K562 (cell line): ENCODE data around the gene BRMS1. TPM values are rescaled to one million over a fixed set of nuclear protein-coding genes. Genes with fewer than 3 reads are reported as not detected.
A peak's percentile ranks its signal among the peaks of the same experiment; 100 is the strongest.

Experiments used
- ATF1 ChIP-seq, 2 experiments: fragments of 450-650 bp in 1 of 2; IDR thresholded peaks; 2 replicates each; pipeline ENCODE4 v1.6.1; 2016; ENCODE audit warnings: missing compliant biosample characterization in 1 of 2, missing genetic modification characterization in 1 of 2
- ETS1 ChIP-seq: conservative IDR thresholded peaks from 2 replicates; pipeline ENCODE4 v1.6.1; 2011; ENCODE audit warnings: low read depth, mild to moderate bottlenecking, low read length; ENCODE audit not compliant: control insufficient read depth
- FOXK2 ChIP-seq, 2 experiments: fragments of 450-650 bp; IDR thresholded peaks in 1 of 2; conservative IDR thresholded peaks in 1 of 2; 2 replicates each; pipeline ENCODE4 v1.6.1; 2016; ENCODE audit warnings: low read depth in 2 of 2, mild to moderate bottlenecking in 1 of 2
- KAT8 ChIP-seq: fragments of 450-650 bp; IDR thresholded peaks from 2 replicates; pipeline ENCODE4 v1.6.1; 2016; ENCODE audit warnings: low read depth, mild to moderate bottlenecking
- KDM2B ChIP-seq: fragments of 250-450 bp; sonication (Bioruptor Pico); IDR thresholded peaks from 2 replicates; pipeline ENCODE4 v1.8.0; 2021; ENCODE audit warnings: mild to moderate bottlenecking, moderate library complexity
- PHB ChIP-seq: fragments of 250-450 bp; sonication (Bioruptor Pico); IDR thresholded peaks from 2 replicates; pipeline ENCODE4 v1.5.0; 2021
- PHF21A ChIP-seq: fragments of 450-650 bp; IDR thresholded peaks from 2 replicates; pipeline ENCODE4 v1.6.1; 2017; ENCODE audit warnings: low read depth, borderline replicate concordance
- PML ChIP-seq: IDR thresholded peaks from 2 replicates; pipeline ENCODE4 v1.6.1; 2012; ENCODE audit warnings: low read length, inconsistent platforms
- REST ChIP-seq, 2 experiments: fragments of 450-650 bp; formaldehyde crosslinking in 1 of 2; IDR thresholded peaks; 2 replicates each; pipeline versions ENCODE4 v1.4.0 to v1.6.1; 2014 to 2020; ENCODE audit warnings: mild to moderate bottlenecking in 2 of 2, borderline replicate concordance in 1 of 2, low read depth in 1 of 2
- SMAD4 ChIP-seq: fragments of 250-450 bp; sonication (Bioruptor Pico); conservative IDR thresholded peaks from 2 replicates; pipeline ENCODE4 v1.8.0; 2021; ENCODE audit warnings: inconsistent platforms, mild to moderate bottlenecking, moderate library complexity
- SRF ChIP-seq, 2 experiments: fragments of 250-450, 450-650 bp in 1 of 2; sonication (Bioruptor Pico) in 1 of 2; sonication (generic) in 1 of 2; formaldehyde crosslinking; IDR thresholded peaks; 2 replicates each; pipeline versions ENCODE4 v1.5.0 to v1.5.1; 2020 to 2022; ENCODE audit warnings: mild to moderate bottlenecking in 1 of 2, missing genetic modification reagents in 1 of 2
- TARDBP ChIP-seq: fragments of 450-650 bp; IDR thresholded peaks from 2 replicates; pipeline ENCODE4 v1.6.1; 2016
- TBP ChIP-seq: optimal IDR thresholded peaks from 2 replicates; pipeline ENCODE3; 2011; ENCODE audit warnings: low read depth, low read length, improper control_type of control experiment
- ZNF717 ChIP-seq: fragments of 250-450 bp; sonication (Bioruptor Pico); IDR thresholded peaks from 2 replicates; pipeline ENCODE4 v1.5.0; 2021
- polyA plus RNA-seq, 8 experiments: library from polyadenylated mRNA; depleted of rRNA in 4 of 8; stranded (reverse) in 5 of 8; unstranded in 3 of 8; fragments of >200 nt; fragmentation: Nextera tagmentation in 2 of 8; fragmentation: Illumina TruSeq in 1 of 8; extraction: Ambion mirVana in 2 of 8; extraction: Trizol in 1 of 8; gene quantifications; 2 replicates each; pipeline versions ENCODE4 v1.2.1 to v1.2.3, GENCODE V29; 2011 to 2014; ENCODE audit warnings: inconsistent platforms in 1 of 8, missing spikeins in 1 of 8
- total RNA-seq, 7 experiments: library from RNA; depleted of rRNA in 6 of 7; stranded (reverse); fragments of >200 nt in 6 of 7; fragmentation: Illumina TruSeq in 2 of 7; extraction: Trizol in 2 of 7; gene quantifications; 2 replicates each; pipeline versions ENCODE4 v1.2.1 to v1.2.3, GENCODE V29; 2011 to 2021; ENCODE audit warnings: low replicate concordance in 1 of 7
- TF ChIP-seq, protein P1 (sequence below): fragments of 250-450 bp; sonication (Bioruptor Pico); IDR thresholded peaks from 2 replicates; pipeline ENCODE4 v1.4.0; 2020; ENCODE audit warnings: mild to moderate bottlenecking, moderate library complexity

Gene BRMS1
- total and polyA plus RNA-seq, 9 of the 15 experiments (the other 6 are each of a cell fraction or from before 2014, with no cell fraction given), result 2.2 to 78.8 (median 33.4) TPM

- TF ChIP-seq, protein P1, sequence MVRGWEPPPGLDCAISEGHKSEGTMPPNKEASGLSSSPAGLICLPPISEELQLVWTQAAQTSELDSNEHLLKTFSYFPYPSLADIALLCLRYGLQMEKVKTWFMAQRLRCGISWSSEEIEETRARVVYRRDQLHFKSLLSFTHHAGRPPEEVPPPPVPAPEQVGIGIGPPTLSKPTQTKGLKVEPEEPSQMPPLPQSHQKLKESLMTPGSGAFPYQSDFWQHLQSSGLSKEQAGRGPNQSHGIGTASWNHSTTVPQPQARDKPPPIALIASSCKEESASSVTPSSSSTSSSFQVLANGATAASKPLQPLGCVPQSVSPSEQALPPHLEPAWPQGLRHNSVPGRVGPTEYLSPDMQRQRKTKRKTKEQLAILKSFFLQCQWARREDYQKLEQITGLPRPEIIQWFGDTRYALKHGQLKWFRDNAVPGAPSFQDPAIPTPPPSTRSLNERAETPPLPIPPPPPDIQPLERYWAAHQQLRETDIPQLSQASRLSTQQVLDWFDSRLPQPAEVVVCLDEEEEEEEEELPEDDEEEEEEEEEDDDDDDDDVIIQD (CRISPR knock-in tag), result no peak
- TF ChIP-seq PHF21A, result peak; percentile 84
- peak; percentile 31; the same call in 1 of the 2 replicates for TF ChIP-seq PHB (CRISPR knock-in tag)
- no peak for TF ChIP-seq REST (IDR thresholded peaks at IDR 0.05; ENCODE audit: borderline replicate concordance)
- 0 out of 2 replicates have a peak, but pooled peaks have one; percentile 41 for TF ChIP-seq REST (CRISPR knock-in tag; IDR thresholded peaks at IDR 0.05; ENCODE audit: low read depth)
- TF ChIP-seq ETS1, result peak; percentile 74; the same call in 1 of the 2 replicates
- TF ChIP-seq TARDBP, result peak; percentile 93
- TF ChIP-seq ATF1 (CRISPR knock-in tag; IDR thresholded peaks at IDR 0.05), result no peak
- peak; percentile 84 for TF ChIP-seq ATF1 (tag; IDR thresholded peaks at IDR 0.05)
- TF ChIP-seq FOXK2 (conservative IDR thresholded peaks at IDR 0.05 in 1 of 2, IDR thresholded peaks at IDR 0.05 in 1 of 2; ENCODE audit: low read depth in 2 of 2), result peak in 1 of 2 experiments; percentile 44; a peak in 1 of 4 replicates
- TF ChIP-seq SRF (CRISPR knock-in tag; IDR thresholded peaks at IDR 0.05), result peak in 1 of 2 experiments; percentile 14; a peak in 1 of 4 replicates
- no peak for TF ChIP-seq KAT8
- TF ChIP-seq PML, result peak; percentile 16; the same call in 1 of the 2 replicates
- 0 out of 2 replicates have a peak, but pooled peaks have one; percentile 76 for TF ChIP-seq KDM2B (CRISPR knock-in tag)
- TF ChIP-seq TBP, result peak; percentile 100
- TF ChIP-seq SMAD4 (CRISPR knock-in tag), result peak; percentile 49; the same call in 1 of the 2 replicates
- no peak for TF ChIP-seq ZNF717
These were observed 2.7 kb upstream of the BRMS1 start, which contains the start of gene B4GAT1 (continued) for GRCh38 chr11:66347425-66348276.
